Stomach (tissue), 4 donors: ENCODE measurements around the gene AP1S3.

Source experiments
- EP300 ChIP-seq: sonication (generic); formaldehyde crosslinking; IDR thresholded peaks from one replicate; pipeline ENCODE4 v1.6.1; 2017; ENCODE audit warnings: antibody characterized with exemption
- POLR2A ChIP-seq, 4 donors: fragments of 450-650 bp; IDR thresholded peaks; one replicate each; pipeline ENCODE4 v1.6.1; 2016; ENCODE audit warnings: antibody characterized with exemption in 4 of 4, control low read depth in 2 of 4, mild to moderate bottlenecking in 1 of 4, moderate library complexity in 1 of 4
- POLR2AphosphoS5 ChIP-seq, 3 donors: sonication (generic); formaldehyde crosslinking; IDR thresholded peaks; one replicate each; pipeline ENCODE4 v1.6.1; 2016; ENCODE audit warnings: antibody characterized with exemption in 3 of 3
- TF ChIP-seq, protein P1 (sequence below), 7 experiments: fragments of 450-650 bp in 4 of 7; fragments of 200-600 bp in 3 of 7; sonication (generic) in 3 of 7; IDR thresholded peaks; one replicate each; pipeline ENCODE4 v1.5.1; 2016 to 2019; ENCODE audit warnings: antibody characterized with exemption in 7 of 7, control low read depth in 2 of 7, mild to moderate bottlenecking in 1 of 7

- TF ChIP-seq, protein P1, sequence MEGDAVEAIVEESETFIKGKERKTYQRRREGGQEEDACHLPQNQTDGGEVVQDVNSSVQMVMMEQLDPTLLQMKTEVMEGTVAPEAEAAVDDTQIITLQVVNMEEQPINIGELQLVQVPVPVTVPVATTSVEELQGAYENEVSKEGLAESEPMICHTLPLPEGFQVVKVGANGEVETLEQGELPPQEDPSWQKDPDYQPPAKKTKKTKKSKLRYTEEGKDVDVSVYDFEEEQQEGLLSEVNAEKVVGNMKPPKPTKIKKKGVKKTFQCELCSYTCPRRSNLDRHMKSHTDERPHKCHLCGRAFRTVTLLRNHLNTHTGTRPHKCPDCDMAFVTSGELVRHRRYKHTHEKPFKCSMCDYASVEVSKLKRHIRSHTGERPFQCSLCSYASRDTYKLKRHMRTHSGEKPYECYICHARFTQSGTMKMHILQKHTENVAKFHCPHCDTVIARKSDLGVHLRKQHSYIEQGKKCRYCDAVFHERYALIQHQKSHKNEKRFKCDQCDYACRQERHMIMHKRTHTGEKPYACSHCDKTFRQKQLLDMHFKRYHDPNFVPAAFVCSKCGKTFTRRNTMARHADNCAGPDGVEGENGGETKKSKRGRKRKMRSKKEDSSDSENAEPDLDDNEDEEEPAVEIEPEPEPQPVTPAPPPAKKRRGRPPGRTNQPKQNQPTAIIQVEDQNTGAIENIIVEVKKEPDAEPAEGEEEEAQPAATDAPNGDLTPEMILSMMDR (IDR thresholded peaks at IDR 0.05) = no peak
- TF ChIP-seq POLR2A (IDR thresholded peaks at IDR 0.05) (no peak), POLR2AphosphoS5 (IDR thresholded peaks at IDR 0.05) (no peak), EP300 (no peak)
These were observed 36.3 kb upstream of the AP1S3 start for GRCh38 chr2:223873672-223874071.
